Upper lobe of right lung (tissue), 1 donor: ENCODE measurements around the gene ADIPOR2. TPM values are rescaled to one million over a fixed set of nuclear protein-coding genes. Genes with fewer than 3 reads are reported as not detected.

Source experiments
- ATAC-seq: fragments of 200-7000 bp; cut with Tn5 transposase; one replicate; pipeline ENCODE4 v1.9.1; 2020; ENCODE audit warnings: mild to moderate bottlenecking, moderate library complexity
- DNase-seq: peaks from one replicate; pipeline ENCODE4 v3.0.0-alpha.2; 2020
- H3K27ac ChIP-seq: fragments of 200-600 bp; one replicate; pipeline ENCODE4 v1.8.0; 2022
- H3K27me3 ChIP-seq: fragments of 200-600 bp; one replicate; pipeline ENCODE4 v1.8.0; 2022; ENCODE audit warnings: mild to moderate bottlenecking
- H3K36me3 ChIP-seq: fragments of 200-600 bp; one replicate; pipeline ENCODE4 v1.8.0; 2022
- H3K4me1 ChIP-seq: fragments of 200-600 bp; one replicate; pipeline ENCODE4 v1.8.0; 2022
- H3K4me3 ChIP-seq: fragments of 200-600 bp; one replicate; pipeline ENCODE4 v1.8.0; 2022; ENCODE audit warnings: mild to moderate bottlenecking
- H3K9me3 ChIP-seq: fragments of 200-600 bp; one replicate; pipeline ENCODE4 v1.8.0; 2022
- CTCF ChIP-seq: fragments of 200-600 bp; IDR thresholded peaks from one replicate; pipeline ENCODE4 v1.8.0; 2022; ENCODE audit warnings: antibody characterized with exemption
- intact Hi-C: fragments of 100-400 bp; cut with DNase I; formaldehyde crosslinking; loops from one replicate; pipeline ENCODE4 v1.11.0; 2022
- total RNA-seq: library from RNA; stranded (reverse); fragmentation: NEBNext Ultra II Directional; extraction: Animal tissue kit (Norgen Biotek cat#: 25700); gene quantifications from one replicate; pipeline ENCODE4 v1.2.1, GENCODE V29; 2021
- donor health status: DM: no; HTN: yes; CAD: no; lungs with severe emphysema.

The ADIPOR2 gene
- total RNA-seq, 1 donor from 2014 or later, result 96.0 TPM

- H3K27ac ChIP-seq, result no peak overlapping the region
- no peaks in the 10 kb centered on the region for H3K36me3 ChIP-seq
- H3K4me3 ChIP-seq, result no peak overlapping the region
- DNase-seq, result peak; percentile 55
- H3K4me1 ChIP-seq, result no peaks in the 10 kb centered on the region
- no peaks in the 10 kb centered on the region for H3K9me3 ChIP-seq
- ATAC-seq, result no peak
- intact Hi-C loops, result loop anchor here (10.0 kb wide), 1 partner anchor 229 kb away; no protein-coding TSS in a partner anchor
- no peak for TF ChIP-seq CTCF
- H3K27me3 ChIP-seq, result no peaks in the 10 kb centered on the region
Observed at GRCh38 chr12:1805441-1806081, 114.7 kb downstream of the ADIPOR2 start.

GRCh38 chr12:1806301-1807086 is 115.6 kb downstream of the ADIPOR2 start:
- intact Hi-C loops, result loop anchor here (10.0 kb wide), 1 partner anchor 228 kb away; no protein-coding TSS in a partner anchor
- ATAC-seq, result no peak
- Histone ChIP-seq H3K9me3 (no peaks in the 10 kb centered on the region), H3K27ac (no peak overlapping the region), H3K36me3 (no peaks in the 10 kb centered on the region), H3K4me3 (no peak overlapping the region), H3K4me1 (no peaks in the 10 kb centered on the region), H3K27me3 (no peaks in the 10 kb centered on the region)
- TF ChIP-seq CTCF, result no peak
- DNase-seq, result peak; percentile 45

- DNase-seq (peak; percentile 51), ATAC-seq (no peak)
- no peak overlapping the region for H3K27ac ChIP-seq
- no peak for TF ChIP-seq CTCF
- H3K4me1 ChIP-seq, result peaks cover 3% of the 10 kb centered on the region
- intact Hi-C loops, result loop anchor here (10.0 kb wide), 1 partner anchor 228 kb away; no protein-coding TSS in a partner anchor
- H3K9me3 ChIP-seq, result no peaks in the 10 kb centered on the region
- no peaks in the 10 kb centered on the region for H3K36me3 ChIP-seq
- no peak overlapping the region for H3K4me3 ChIP-seq
- no peaks in the 10 kb centered on the region for H3K27me3 ChIP-seq
Observed at GRCh38 chr12:1807087-1807860, 116.4 kb downstream of the ADIPOR2 start.

GRCh38 chr12:1808036-1808797 is 117.3 kb downstream of the ADIPOR2 start:
- intact Hi-C loops, result loop anchor here (10.0 kb wide), 1 partner anchor 227 kb away; no protein-coding TSS in a partner anchor
- H3K27me3 ChIP-seq, result no peaks in the 10 kb centered on the region
- peak; percentile 53 for DNase-seq
- TF ChIP-seq CTCF, result no peak
- H3K27ac ChIP-seq, result no peak overlapping the region
- no peak overlapping the region for H3K4me3 ChIP-seq
- H3K4me1 ChIP-seq, result peaks cover 6% of the 10 kb centered on the region
- H3K9me3 ChIP-seq, result no peaks in the 10 kb centered on the region
- H3K36me3 ChIP-seq, result no peaks in the 10 kb centered on the region
- ATAC-seq, result no peak
